ENCODE results near the gene ICE2.
A peak's percentile ranks its signal among the peaks of the same experiment; 100 is the strongest.

- TF ChIP-seq MAX (IDR thresholded peaks at IDR 0.05; ENCODE audit: low read depth) = no peak; the same call in 1 of the 2 replicates
- no peak for TF ChIP-seq CHD2 (IDR thresholded peaks at IDR 0.05; ENCODE audit: low read length, partially characterized antibody)
- TF ChIP-seq CTCF (IDR thresholded peaks at IDR 0.05) = no peak
- TF ChIP-seq TAF1 (IDR thresholded peaks at IDR 0.05; ENCODE audit: borderline replicate concordance, low read depth, low read length) = 0 out of 2 replicates have a peak, but pooled peaks have one; percentile 9
Measured at GRCh38 chr15:60396100-60396499, 82.8 kb downstream of the ICE2 start.
